GM23338 (cell line): ENCODE data around the gene CARNS1. TPM values are rescaled to one million over a fixed set of nuclear protein-coding genes. Genes with fewer than 3 reads are reported as not detected.

Experiments used
- ATAC-seq: fragments of 200-7000 bp; cut with Tn5 transposase; 3 replicates; pipeline ENCODE4 v1.9.1; 2020
- DNase-seq: peaks from one replicate; pipeline ENCODE4 v3.0.0-alpha.2; 2015; ENCODE audit warnings: low spot score
- H2AFZ ChIP-seq: fragments of 200-600 bp; sonication (generic); 2 replicates; pipeline ENCODE4 v1.8.0; 2016; ENCODE audit warnings: antibody characterized with exemption, mild to moderate bottlenecking, moderate library complexity
- H3F3A ChIP-seq: fragments of 200-600 bp; sonication (generic); replicated peaks from 2 replicates; pipeline ENCODE4 v1.8.0; 2017; ENCODE audit warnings: antibody characterized with exemption, mixed run types, low read depth
- H3K27ac ChIP-seq: fragments of 200-600 bp; sonication (generic); 2 replicates; pipeline ENCODE4 v1.6.1; 2016; ENCODE audit warnings: low read depth
- H3K27me3 ChIP-seq: fragments of 200-600 bp; sonication (generic); 2 replicates; pipeline ENCODE4 v1.8.0; 2016; ENCODE audit warnings: mild to moderate bottlenecking, mixed run types, moderate library complexity; ENCODE audit not compliant: insufficient read depth
- H3K36me3 ChIP-seq: fragments of 200-600 bp; sonication (generic); 2 replicates; pipeline ENCODE4 v1.8.0; 2016; ENCODE audit warnings: mild to moderate bottlenecking; ENCODE audit not compliant: insufficient read depth
- H3K4me1 ChIP-seq: fragments of 200-600 bp; sonication (generic); 2 replicates; pipeline ENCODE4 v1.8.0; 2016; ENCODE audit warnings: mild to moderate bottlenecking, moderate library complexity; ENCODE audit not compliant: insufficient read depth
- H3K4me2 ChIP-seq: fragments of 200-600 bp; sonication (generic); 2 replicates; pipeline ENCODE4 v1.7.1; 2017; ENCODE audit warnings: mixed run types
- H3K4me3 ChIP-seq: fragments of 200-600 bp; sonication (generic); 2 replicates; pipeline ENCODE4 v1.6.1; 2016; ENCODE audit warnings: mixed run types
- H3K79me2 ChIP-seq: fragments of 200-600 bp; sonication (generic); replicated peaks from 2 replicates; pipeline ENCODE4 v1.8.0; 2017; ENCODE audit warnings: mild to moderate bottlenecking; ENCODE audit not compliant: insufficient read depth
- H3K9me2 ChIP-seq: fragments of 200-600 bp; sonication (generic); 2 replicates; pipeline ENCODE4 v1.8.0; 2017; ENCODE audit not compliant: insufficient read depth
- H4K20me1 ChIP-seq: fragments of 200-600 bp; sonication (generic); replicated peaks from 2 replicates; pipeline ENCODE4 v1.8.0; 2017; ENCODE audit warnings: mild to moderate bottlenecking; ENCODE audit not compliant: insufficient read depth
- H3K27ac Mint-ChIP-seq: 2 replicates; pipeline ENCODE4 v1.8.0; 2020; ENCODE audit warnings: inconsistent platforms, mild to moderate bottlenecking, moderate library complexity, mixed read lengths
- H3K27me3 Mint-ChIP-seq: 3 replicates; pipeline ENCODE4 v1.8.0; 2022; ENCODE audit warnings: low read depth, mild to moderate bottlenecking, moderate library complexity, mixed read lengths, inconsistent platforms; ENCODE audit not compliant: insufficient read depth, poor library complexity
- H3K36me3 Mint-ChIP-seq: 3 replicates; pipeline ENCODE4 v1.8.0; 2021; ENCODE audit warnings: low read depth, mild to moderate bottlenecking, inconsistent platforms, moderate library complexity, mixed read lengths
- H3K4me1 Mint-ChIP-seq: 3 replicates; pipeline ENCODE4 v1.8.0; 2020; ENCODE audit warnings: mild to moderate bottlenecking, inconsistent platforms, mixed read lengths
- H3K4me3 Mint-ChIP-seq: 3 replicates; pipeline ENCODE4 v1.8.0; 2021; ENCODE audit warnings: moderate library complexity, mild to moderate bottlenecking, inconsistent platforms, mixed read lengths
- H3K9me3 Mint-ChIP-seq: 3 replicates; pipeline ENCODE4 v1.8.0; 2020; ENCODE audit warnings: moderate library complexity, mild to moderate bottlenecking, inconsistent platforms, mixed read lengths
- CTCF ChIP-seq, 2 experiments: fragments of 200-600 bp in 1 of 2; sonication (generic) in 1 of 2; conservative IDR thresholded peaks; 2 replicates each; pipeline versions ENCODE4 v1.5.1 to v1.6.1; 2016 to 2017; ENCODE audit warnings: antibody characterized with exemption in 2 of 2, low read depth in 2 of 2, mild to moderate bottlenecking in 2 of 2, moderate library complexity in 1 of 2
- EZH2phosphoT487 ChIP-seq: fragments of 200-600 bp; sonication (generic); IDR thresholded peaks from one replicate; pipeline ENCODE4 v1.8.1; 2018; ENCODE audit warnings: antibody characterized with exemption; ENCODE audit not compliant: unreplicated experiment
- JUNB ChIP-seq: IDR thresholded peaks from one replicate; pipeline ENCODE4 v1.6.1; 2016; ENCODE audit warnings: antibody characterized with exemption; ENCODE audit not compliant: unreplicated experiment
- STAT1 ChIP-seq: IDR thresholded peaks from one replicate; pipeline ENCODE4 v1.6.1; 2016; ENCODE audit warnings: antibody characterized with exemption; ENCODE audit not compliant: unreplicated experiment
- ZNF331 ChIP-seq: fragments of 250-450 bp; sonication (Bioruptor Pico); IDR thresholded peaks from 2 replicates; pipeline ENCODE4 v1.5.0; 2020; ENCODE audit warnings: low read depth, mild to moderate bottlenecking, moderate library complexity
- ZNF462 ChIP-seq: fragments of 250-450 bp; sonication (Bioruptor Pico); IDR thresholded peaks from 2 replicates; pipeline ENCODE4 v1.5.0; 2020; ENCODE audit warnings: mild to moderate bottlenecking, moderate library complexity
- polyA plus RNA-seq: library from polyadenylated mRNA; unstranded; fragments of >200 nt; fragmentation: Nextera tagmentation; extraction: Ambion mirVana; gene quantifications from 2 replicates; pipeline ENCODE4 v1.2.1, GENCODE V29; 2016
- total RNA-seq: library from RNA; depleted of rRNA; stranded (reverse); fragments of >200 nt; shearing (Covaris generic); gene quantifications from 2 replicates; pipeline ENCODE4 v1.2.3, GENCODE V29; 2014

CARNS1 gene
- total and polyA plus RNA-seq, 2 experiments from 2014 or later, result 0.52 to 0.76 TPM

DNA sequence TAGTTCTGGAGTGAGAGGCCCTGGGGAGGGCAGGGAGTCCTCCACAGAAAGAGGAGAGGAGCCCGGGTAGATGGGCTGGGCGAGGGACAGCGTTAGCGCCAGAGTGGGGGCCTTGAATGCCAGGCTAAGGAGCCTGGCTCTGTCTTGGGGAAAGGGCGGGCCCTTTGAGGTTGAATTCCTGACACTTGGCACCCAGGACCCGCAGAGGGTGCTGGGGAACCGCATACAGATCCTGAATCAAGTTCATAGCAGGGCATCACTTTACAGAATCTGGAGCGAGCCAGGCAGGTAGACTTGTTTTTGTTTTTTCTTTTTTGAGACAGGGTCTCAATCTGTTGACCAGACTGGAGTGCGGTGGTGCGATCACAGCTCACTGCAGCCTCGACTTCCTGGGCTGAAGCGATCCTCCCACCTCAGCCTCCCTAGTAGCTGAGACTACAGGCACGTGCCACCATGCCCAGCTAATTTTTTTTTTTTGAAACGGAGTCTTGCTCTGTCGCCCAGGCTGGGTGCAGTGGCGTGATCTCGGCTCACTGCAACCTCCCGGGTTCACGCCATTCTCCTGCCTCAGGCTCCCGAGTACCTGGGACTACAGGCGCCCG, 6.1 kb downstream of the CARNS1 start:
- DNase-seq, result no peak
- H3K27ac ChIP-seq, result no peak overlapping the region

GRCh38 chr11:67422891-67423290, 7.4 kb downstream of the CARNS1 start:
- no peak overlapping the region for H3K4me2 ChIP-seq
- H3F3A ChIP-seq, result peaks cover 8% of the 10 kb centered on the region; the same call in 1 of the 2 replicates
- no peak for ATAC-seq
- H2AFZ ChIP-seq, result no peak overlapping the region
- no peaks in the 10 kb centered on the region for H4K20me1 ChIP-seq
- no peaks in the 10 kb centered on the region for H3K9me2 ChIP-seq
- H3K9me3 Mint-ChIP-seq, result no peaks in the 10 kb centered on the region; the same call in 2 of the 3 replicates
- 0 out of 2 replicates have a peak, but pooled peaks cover 6% of the 10 kb centered on the region for H3K4me1 ChIP-seq
- H3K27ac ChIP-seq, result no peak overlapping the region
- H3K27me3 Mint-ChIP-seq, result peaks cover 26% of the 10 kb centered on the region
- H3K27ac Mint-ChIP-seq, result no peak overlapping the region
- no peak overlapping the region for H3K4me3 ChIP-seq
- H3K4me3 Mint-ChIP-seq, result peak overlapping the region; percentile 4; the same call in 1 of the 3 replicates
- no peaks in the 10 kb centered on the region for H3K36me3 Mint-ChIP-seq
- 0 out of 2 replicates have a peak, but pooled peaks cover 5% of the 10 kb centered on the region for H3K27me3 ChIP-seq
- H3K79me2 ChIP-seq, result no peaks in the 10 kb centered on the region
- H3K4me1 Mint-ChIP-seq, result peaks cover 9% of the 10 kb centered on the region; the same call in 2 of the 3 replicates
- no peaks in the 10 kb centered on the region for H3K36me3 ChIP-seq
- peak; percentile 38 for DNase-seq
- TF ChIP-seq EZH2phosphoT487 (no peak), JUNB (no peak), STAT1 (no peak), ZNF462 (CRISPR knock-in tag) (no peak)

More for the DNA sequence above, 6.1 kb downstream of the CARNS1 start:
- peak; percentile 33; the same call in 2 of the 3 replicates for ATAC-seq
- Histone ChIP-seq H3F3A (no peaks in the 10 kb centered on the region), H3K27me3 (0 out of 2 replicates have a peak, but pooled peaks cover 5% of the 10 kb centered on the region), H3K4me2 (peak overlapping the region; percentile 78; the same call in 1 of the 2 replicates), H3K9me2 (no peaks in the 10 kb centered on the region), H3K36me3 (no peaks in the 10 kb centered on the region), H2AFZ (peak overlapping the region; percentile 88; the same call in 1 of the 2 replicates), H3K79me2 (no peaks in the 10 kb centered on the region), H3K4me1 (peaks cover 8% of the 10 kb centered on the region; the same call in 1 of the 2 replicates), H4K20me1 (no peaks in the 10 kb centered on the region), H3K4me3 (peak overlapping the region; percentile 67)
- no peak for TF ChIP-seq ZNF331 (CRISPR knock-in tag)
- TF ChIP-seq CTCF (conservative IDR thresholded peaks at IDR 0.05; ENCODE audit: low read depth in 2 of 2), result 0 out of 4 replicates have a peak, but pooled peaks of 1 of the 2 experiments have one; percentile 22
- H3K4me3 Mint-ChIP-seq, result peak overlapping the region; percentile 59
- H3K9me3 Mint-ChIP-seq, result no peaks in the 10 kb centered on the region; the same call in 2 of the 3 replicates
- H3K27me3 Mint-ChIP-seq, result peaks cover 27% of the 10 kb centered on the region
- H3K36me3 Mint-ChIP-seq, result no peaks in the 10 kb centered on the region
- H3K4me1 Mint-ChIP-seq, result peaks cover 13% of the 10 kb centered on the region
- no peak overlapping the region for H3K27ac Mint-ChIP-seq
